ENCODE measurements around the gene FGGY. TPM values are rescaled to one million over a fixed set of nuclear protein-coding genes. Genes with fewer than 3 reads are reported as not detected.

Gene FGGY
- polyA plus RNA-seq, 4 donors: 21.3 to 28.3 (median 22.6) TPM

GRCh38 chr1:59377350-59377904, 80.5 kb downstream of the FGGY start:
- no peak for DNase-seq (ENCODE audit: low read depth in 4 of 4, low spot score in 2 of 4)

- no peak for DNase-seq (ENCODE audit: low read depth in 4 of 4, low spot score in 2 of 4)
Measured at GRCh38 chr1:59378621-59379370, 81.9 kb downstream of the FGGY start.

DNA sequence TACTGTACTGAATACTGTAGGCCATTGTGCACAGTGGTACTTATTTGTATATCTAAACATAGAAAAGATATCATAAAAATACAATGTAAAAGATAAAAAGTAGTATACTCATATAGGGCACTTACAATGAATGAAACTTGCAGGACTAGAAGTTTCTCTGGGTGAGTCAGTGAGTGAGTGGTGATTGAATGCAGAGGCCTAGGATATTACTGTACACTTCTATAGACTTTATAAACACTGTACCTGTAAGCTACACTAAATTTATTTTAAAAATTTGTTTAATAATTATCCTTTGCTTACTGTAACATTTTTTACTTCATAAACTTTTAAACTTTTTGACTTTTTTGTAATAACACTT, 82.5 kb downstream of the FGGY start:
- DNase-seq (ENCODE audit: low read depth in 4 of 4, low spot score in 2 of 4): no peak

GRCh38 chr1:59383963-59384362, 87.1 kb downstream of the FGGY start:
- DNase-seq (ENCODE audit: low read depth in 4 of 4, low spot score in 2 of 4): no peak

- DNase-seq (ENCODE audit: low read depth in 4 of 4, low spot score in 2 of 4): no peak
Measured at GRCh38 chr1:59384443-59384842, 87.5 kb downstream of the FGGY start.

GRCh38 chr1:59388191-59388590, 91.3 kb downstream of the FGGY start:
- DNase-seq (ENCODE audit: low read depth in 4 of 4, low spot score in 2 of 4): no peak

- no peak for DNase-seq (ENCODE audit: low read depth in 4 of 4, low spot score in 2 of 4)
Measured at GRCh38 chr1:59389847-59390246, 93.0 kb downstream of the FGGY start.

DNA sequence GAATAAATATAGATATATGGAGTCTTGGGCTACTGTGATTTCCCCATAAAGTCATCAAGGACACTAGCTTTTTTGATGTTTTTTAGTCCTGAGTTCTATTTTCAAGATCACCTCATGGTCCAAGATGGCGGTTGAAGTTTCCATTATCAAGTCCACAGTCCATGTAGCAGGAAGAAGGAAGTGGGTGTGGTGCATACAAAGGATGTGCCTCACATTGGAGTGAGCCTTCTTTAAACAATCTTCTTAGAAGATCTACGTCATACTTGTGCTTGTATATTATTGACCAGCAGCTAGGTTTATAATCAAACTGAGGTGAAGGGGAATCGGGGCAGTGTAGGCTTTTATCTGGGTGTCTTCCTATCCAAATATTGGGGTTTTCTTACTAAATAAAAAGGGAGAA, 93.4 kb downstream of the FGGY start:
- no peak for DNase-seq (ENCODE audit: low read depth in 4 of 4, low spot score in 2 of 4)

DNA sequence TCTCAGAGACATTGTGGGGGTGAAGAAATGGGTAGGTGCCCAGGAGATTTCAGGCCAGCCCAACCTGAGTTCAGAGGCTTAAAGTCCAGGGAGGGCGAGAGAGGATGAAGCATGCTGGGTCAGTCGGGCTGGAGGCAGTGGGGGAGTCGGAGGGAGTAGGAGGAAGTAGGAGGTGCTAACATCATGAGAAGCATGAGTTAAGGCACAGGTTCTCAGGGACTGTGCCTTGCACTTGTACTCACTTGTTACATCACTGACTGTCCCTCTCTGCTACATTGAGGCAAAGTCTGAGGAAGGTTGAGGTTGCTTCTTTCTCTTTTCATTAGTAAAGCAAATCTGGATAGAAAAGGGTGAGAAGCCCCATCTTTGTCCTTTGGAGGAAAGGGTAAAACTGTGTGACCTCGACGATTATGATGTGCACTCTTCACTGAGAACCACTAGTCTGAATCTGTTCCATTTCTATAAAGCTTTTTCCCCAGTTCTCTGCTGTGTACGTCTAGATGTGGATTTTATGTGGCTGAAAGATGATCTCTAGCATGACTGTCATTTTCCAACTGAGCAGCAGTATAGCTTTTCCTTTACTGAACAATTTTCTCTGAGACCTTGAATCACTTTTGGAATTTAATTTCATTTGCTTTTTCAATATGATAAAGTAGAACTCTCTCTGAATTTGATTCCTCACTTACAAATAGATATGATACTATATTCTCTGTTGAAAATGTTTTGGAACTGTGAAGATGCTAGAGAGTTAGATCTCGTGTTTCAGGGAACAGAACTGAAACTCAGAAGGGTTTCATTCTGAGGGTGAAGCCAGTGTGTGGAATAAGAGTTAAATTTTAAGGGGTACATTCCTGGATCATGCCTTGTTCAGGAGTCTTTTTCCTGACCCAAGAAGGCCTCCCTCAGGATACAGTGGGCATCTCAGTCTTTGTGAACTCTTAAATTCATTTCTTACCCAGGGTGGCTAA, 94.6 kb downstream of the FGGY start:
- no peak for DNase-seq (ENCODE audit: low read depth in 4 of 4, low spot score in 2 of 4)

- peak; percentile 78 to 87 (median 83) for DNase-seq (ENCODE audit: low read depth in 4 of 4, low spot score in 2 of 4)
Measured at GRCh38 chr1:59393211-59394180, 96.6 kb downstream of the FGGY start.

GRCh38 chr1:59394706-59395425, 98.0 kb downstream of the FGGY start:
- no peak for DNase-seq (ENCODE audit: low read depth in 4 of 4, low spot score in 2 of 4)

DNA sequence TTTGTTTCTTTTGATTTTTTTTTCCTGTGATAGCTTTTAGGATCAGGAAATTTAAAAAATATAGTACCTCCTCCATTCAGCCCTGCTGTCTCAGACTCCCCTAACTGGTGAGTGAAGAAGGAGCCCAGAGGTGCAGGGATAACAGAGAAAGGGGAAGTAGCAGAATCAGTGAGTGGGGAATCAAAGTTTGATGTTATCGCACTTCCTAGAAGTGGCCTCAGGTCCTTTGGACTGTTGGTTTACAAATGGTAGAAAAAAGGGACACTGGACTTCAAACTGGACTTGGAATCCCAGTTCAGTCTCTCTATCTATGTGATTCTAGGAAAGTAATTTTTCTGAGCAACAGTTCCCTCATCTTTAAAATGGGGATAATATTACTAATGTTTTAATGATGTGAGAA, 99.5 kb downstream of the FGGY start:
- no peak for DNase-seq (ENCODE audit: low read depth in 4 of 4, low spot score in 2 of 4)

DNA sequence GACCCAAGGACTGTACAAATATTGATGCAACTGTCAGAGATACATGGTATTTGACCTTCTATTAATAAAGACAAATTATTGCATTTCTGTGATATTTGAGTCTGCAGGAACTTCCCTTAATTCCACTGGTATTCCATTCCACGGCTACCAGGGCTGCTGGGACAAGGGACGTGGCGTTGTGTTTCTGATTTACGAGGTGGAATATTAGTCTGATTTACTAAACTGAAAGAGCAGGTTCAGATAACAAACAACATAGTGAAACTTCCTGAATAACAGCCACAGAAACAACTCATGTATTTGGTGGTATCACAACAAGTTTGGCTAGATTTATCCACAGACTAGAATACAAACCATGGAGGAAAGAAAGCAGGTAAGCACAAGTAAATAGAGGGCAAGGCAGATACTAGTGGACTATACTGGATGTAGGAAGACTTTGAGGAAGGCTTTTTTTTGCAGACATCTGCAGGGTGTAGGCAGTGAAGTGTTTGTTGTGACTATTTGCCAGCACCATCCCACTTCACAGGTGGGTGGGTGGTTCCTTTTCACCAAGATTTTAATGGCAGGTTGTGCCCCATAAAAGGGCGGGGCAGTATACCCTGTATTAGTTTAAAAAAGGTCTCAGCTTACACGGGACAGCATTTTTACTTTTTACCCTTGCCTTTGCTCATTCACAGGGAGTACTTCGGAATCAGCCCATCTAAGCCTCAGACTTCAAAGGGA, 100.4 kb downstream of the FGGY start:
- DNase-seq (ENCODE audit: low read depth in 4 of 4, low spot score in 2 of 4): no peak

- DNase-seq (ENCODE audit: low read depth in 4 of 4, low spot score in 2 of 4): no peak
Measured at GRCh38 chr1:59399642-59400041, 102.7 kb downstream of the FGGY start.

DNA sequence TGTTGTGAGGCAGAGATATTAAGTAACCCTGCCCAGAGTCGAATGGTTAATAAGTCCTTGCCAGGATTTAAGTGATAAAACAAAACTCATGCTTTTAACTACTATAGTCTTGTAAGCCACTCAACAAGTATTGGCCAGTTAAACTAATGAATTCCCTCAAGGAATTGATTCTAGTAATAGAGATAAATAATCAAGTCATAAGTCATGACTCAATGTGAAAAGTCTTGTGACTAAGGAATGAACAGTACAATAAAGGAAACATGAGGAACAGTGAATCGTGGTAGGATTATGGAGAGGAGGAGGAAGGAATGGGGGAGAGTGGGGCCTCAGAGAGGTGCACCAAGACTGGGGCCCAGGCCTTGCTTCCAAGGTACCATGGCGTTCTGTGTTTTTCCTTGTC, 104.7 kb downstream of the FGGY start:
- no peak for DNase-seq (ENCODE audit: low read depth in 4 of 4, low spot score in 2 of 4)

DNA sequence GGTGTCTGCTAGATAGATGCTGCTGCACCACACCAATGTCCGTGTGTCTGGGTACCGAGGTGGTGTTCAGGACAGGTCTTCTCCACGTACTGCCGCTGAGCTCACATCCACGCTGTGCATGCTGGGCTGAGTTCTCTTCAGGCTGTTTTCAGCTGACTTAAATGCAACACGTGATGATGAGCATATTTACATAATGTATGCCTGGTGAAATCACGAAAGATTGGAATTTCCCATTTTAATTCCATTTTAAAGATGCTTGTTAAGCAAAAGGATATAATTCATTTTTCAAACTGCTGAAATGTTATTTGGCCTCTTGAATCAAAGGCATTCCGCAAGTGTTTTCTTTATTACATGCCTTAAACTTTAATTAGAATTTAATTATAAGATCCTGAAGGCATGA, 107.9 kb downstream of the FGGY start:
- DNase-seq (ENCODE audit: low read depth in 4 of 4, low spot score in 2 of 4): no peak

DNA sequence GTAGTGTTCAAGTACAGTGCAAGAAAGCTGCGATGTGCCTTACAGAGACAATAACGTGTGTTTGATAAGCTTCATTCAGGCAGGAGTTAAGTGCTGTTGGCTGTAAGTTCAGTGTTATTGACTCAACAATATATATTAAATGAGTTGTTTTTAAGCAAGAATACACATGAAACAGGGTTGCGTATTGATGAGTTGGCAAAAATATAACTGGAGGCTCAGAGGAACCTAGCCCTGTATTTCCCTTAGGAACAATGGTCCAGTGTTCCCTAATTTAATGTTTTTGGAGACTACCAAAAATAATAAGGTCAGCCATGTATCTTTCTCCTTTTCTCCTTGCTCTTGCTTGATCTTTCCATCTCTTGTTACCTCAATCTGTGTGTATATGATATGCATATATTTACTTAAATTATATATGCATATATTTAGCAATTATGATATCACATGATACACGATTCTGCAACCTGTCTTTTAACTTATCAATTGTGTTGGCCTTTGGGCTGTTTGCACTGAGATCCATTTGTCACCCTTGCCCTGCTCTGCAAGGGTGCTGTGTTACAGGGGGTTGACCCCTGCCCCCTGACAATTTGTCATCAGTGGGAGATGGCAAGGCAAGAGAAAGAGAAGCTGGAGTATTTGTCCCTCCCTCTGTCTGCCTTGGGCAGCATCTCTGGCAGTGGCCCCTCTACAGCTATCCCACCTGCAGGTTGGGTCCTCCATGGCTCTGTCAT, 109.7 kb downstream of the FGGY start:
- DNase-seq (ENCODE audit: low read depth in 4 of 4, low spot score in 2 of 4): no peak

- no peak for DNase-seq (ENCODE audit: low read depth in 4 of 4, low spot score in 2 of 4)
Measured at GRCh38 chr1:59408608-59409240, 111.8 kb downstream of the FGGY start.
